Measurements from ENCODE around the gene ABCG1. TPM values are rescaled to one million over a fixed set of nuclear protein-coding genes. Genes with fewer than 3 reads are reported as not detected.

Gene ABCG1
- total RNA-seq, 1 donor from 2014 or later, result not detected

- TF ChIP-seq, protein P1, sequence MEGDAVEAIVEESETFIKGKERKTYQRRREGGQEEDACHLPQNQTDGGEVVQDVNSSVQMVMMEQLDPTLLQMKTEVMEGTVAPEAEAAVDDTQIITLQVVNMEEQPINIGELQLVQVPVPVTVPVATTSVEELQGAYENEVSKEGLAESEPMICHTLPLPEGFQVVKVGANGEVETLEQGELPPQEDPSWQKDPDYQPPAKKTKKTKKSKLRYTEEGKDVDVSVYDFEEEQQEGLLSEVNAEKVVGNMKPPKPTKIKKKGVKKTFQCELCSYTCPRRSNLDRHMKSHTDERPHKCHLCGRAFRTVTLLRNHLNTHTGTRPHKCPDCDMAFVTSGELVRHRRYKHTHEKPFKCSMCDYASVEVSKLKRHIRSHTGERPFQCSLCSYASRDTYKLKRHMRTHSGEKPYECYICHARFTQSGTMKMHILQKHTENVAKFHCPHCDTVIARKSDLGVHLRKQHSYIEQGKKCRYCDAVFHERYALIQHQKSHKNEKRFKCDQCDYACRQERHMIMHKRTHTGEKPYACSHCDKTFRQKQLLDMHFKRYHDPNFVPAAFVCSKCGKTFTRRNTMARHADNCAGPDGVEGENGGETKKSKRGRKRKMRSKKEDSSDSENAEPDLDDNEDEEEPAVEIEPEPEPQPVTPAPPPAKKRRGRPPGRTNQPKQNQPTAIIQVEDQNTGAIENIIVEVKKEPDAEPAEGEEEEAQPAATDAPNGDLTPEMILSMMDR (conservative IDR thresholded peaks at IDR 0.05; ENCODE audit: low read depth, low read length), result no peak
- no peak for DNase-seq (ENCODE audit: low read depth)
- no peak overlapping the region for H3K4me3 ChIP-seq (ENCODE audit: low read depth, low read length)
These were observed 43.9 kb downstream of the ABCG1 start for GRCh38 chr21:42262831-42263231.

- H3K4me3 ChIP-seq (ENCODE audit: low read depth, low read length), result no peak overlapping the region
- DNase-seq (ENCODE audit: low read depth), result no peak
- TF ChIP-seq, protein P1 (conservative IDR thresholded peaks at IDR 0.05; ENCODE audit: low read depth, low read length), result no peak
These were observed 44.7 kb downstream of the ABCG1 start for GRCh38 chr21:42263591-42264131.

DNA sequence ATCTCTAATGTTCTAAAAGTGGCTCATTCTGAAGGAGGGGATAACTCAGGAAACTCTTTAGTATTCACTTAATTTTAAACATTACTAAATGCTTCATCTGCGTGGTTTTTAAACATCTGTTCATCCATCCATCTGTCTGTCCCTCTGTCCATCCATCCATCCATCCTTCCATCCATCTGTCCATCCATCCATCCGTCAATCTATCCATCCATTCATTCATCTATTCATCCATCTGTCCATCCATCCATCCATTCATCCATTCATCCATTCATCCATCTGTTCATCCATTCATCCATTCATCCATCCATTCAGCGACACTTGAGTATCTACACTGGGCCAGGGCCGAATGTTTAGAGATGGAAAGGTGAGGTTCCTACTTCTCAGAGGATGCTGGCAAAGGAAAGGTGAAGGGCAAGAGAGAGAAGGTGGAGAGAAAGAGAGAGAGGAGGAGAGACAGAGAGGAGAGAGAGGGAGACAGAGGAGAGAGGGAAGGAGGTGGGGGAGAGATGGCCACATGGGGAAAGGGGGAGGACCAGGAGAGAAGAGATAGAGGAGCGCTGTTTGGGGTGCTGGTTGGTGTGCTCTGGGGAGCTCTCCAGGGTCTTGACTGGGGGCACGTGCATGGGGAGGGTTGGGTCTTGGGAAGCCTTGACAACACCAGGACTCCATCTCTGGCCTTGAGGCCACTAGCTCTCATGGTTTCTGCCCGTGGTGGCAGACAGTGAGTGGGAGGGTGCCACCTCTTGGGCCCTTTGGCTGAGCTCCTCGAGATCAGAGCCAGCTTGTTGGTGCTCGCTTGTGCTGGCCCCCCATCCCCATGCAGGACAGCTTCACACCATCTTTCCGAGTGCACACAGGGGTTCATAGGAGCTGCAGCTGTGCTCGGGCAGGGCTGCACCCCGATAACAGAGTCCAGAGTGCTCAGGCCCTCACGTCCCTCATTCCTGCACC lies 45.6 kb downstream of the ABCG1 start:
- TF ChIP-seq, protein P1 (conservative IDR thresholded peaks at IDR 0.05; ENCODE audit: low read depth, low read length), result no peak
- H3K4me3 ChIP-seq (ENCODE audit: low read depth, low read length), result no peak overlapping the region

DNA sequence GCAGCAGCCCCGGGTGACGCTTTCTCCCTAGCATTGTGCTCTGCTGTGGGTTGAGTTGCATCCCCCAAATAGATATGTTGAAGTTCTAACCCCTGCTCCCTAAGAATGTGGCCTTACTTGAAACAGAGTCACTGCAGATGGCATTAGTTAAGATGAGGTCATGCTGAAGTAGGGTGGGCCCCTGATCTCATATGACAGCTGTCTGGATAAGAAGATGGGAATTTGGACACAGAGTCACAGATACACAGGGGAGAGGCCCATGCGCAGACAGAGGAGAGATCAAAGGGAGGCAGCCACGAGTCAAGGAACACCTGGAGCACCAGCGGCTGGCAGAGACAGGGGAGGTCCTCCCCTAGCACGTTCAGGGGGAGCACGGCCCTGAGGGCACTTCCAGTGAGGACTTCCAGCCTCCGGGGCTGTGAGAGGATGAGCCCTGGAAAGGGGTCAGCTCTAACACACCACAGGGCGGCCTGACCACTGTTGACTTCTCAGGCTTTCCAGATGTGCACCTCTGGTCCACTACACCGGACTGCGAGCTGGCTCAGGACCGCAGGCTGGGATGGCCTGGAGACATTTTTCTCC lies 46.4 kb downstream of the ABCG1 start:
- no peak overlapping the region for H3K4me3 ChIP-seq (ENCODE audit: low read depth, low read length)
- TF ChIP-seq, protein P1 (conservative IDR thresholded peaks at IDR 0.05; ENCODE audit: low read depth, low read length), result no peak
- no peak for DNase-seq (ENCODE audit: low read depth)

More for the DNA sequence above, 45.6 kb downstream of the ABCG1 start:
- no peak for DNase-seq (ENCODE audit: low read depth)

DNA sequence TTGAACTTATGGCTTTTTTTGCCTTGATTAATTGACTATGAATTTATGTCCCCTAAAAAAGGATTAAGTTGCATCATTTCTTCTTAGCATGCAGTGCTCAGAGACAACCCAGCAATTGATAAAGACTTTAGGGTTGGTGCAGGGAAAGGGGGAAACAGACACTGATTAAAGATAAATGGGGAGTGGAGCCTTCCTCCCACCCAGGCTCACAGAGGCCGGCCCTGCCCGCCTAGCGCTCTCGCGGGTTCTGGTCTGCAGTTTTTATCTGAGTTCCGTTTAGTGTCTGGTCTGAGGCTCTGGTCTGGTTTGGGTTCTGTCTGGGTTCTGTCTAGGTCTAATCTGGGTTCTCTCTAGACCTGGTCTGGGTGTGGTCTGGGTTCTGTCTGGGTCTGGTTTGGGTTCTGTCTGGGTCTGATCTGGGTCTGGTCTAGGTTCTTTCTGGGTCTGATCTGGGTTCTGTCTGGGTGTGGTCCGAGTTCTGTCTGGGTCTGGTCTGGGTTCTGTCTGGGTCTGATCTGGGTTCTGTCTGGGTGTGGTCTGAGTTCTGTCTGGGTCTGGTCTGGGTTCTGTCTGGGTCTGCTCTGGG lies 48.1 kb downstream of the ABCG1 start:
- no peak for DNase-seq (ENCODE audit: low read depth)
- TF ChIP-seq, protein P1 (conservative IDR thresholded peaks at IDR 0.05; ENCODE audit: low read depth, low read length), result no peak

GRCh38 chr21:42269386-42269785 lies 50.4 kb downstream of the ABCG1 start:
- TF ChIP-seq, protein P1 (conservative IDR thresholded peaks at IDR 0.05; ENCODE audit: low read depth, low read length), result no peak
- H3K4me3 ChIP-seq (ENCODE audit: low read depth, low read length), result no peak overlapping the region
- no peak for DNase-seq (ENCODE audit: low read depth)

More for the DNA sequence above, 48.1 kb downstream of the ABCG1 start:
- H3K4me3 ChIP-seq (ENCODE audit: low read depth, low read length), result no peak overlapping the region

All from epithelial cell of proximal tubule (primary cell).